ENCODE results near the gene CLCN2.

CLCN2 gene

GRCh38 chr3:184316792-184317191 lies 44.6 kb downstream of the CLCN2 start:
- H3K4me3 ChIP-seq (ENCODE audit: low read depth, low read length) = peak overlapping the region; percentile 98
- TF ChIP-seq CTCF (IDR thresholded peaks at IDR 0.05; ENCODE audit: low read depth, low read length) (no peak), MYC (IDR thresholded peaks at IDR 0.05; ENCODE audit: low read depth, low read length) (no peak), POLR2A (IDR thresholded peaks at IDR 0.05; ENCODE audit: extremely low read depth, insufficient read length) (no peak), MAX (IDR thresholded peaks at IDR 0.05; ENCODE audit: low read depth, low read length) (no peak)
- DNase-seq (ENCODE audit: low read depth) = no peak

- TF ChIP-seq CTCF (IDR thresholded peaks at IDR 0.05; ENCODE audit: low read depth, low read length) = no peak
- no peak for TF ChIP-seq MAX (IDR thresholded peaks at IDR 0.05; ENCODE audit: low read depth, low read length)
- TF ChIP-seq POLR2A (IDR thresholded peaks at IDR 0.05; ENCODE audit: extremely low read depth, insufficient read length) = no peak
- no peak for TF ChIP-seq MYC (IDR thresholded peaks at IDR 0.05; ENCODE audit: low read depth, low read length)
- no peak for DNase-seq (ENCODE audit: low read depth)
- H3K4me3 ChIP-seq (ENCODE audit: low read depth, low read length) = peak overlapping the region; percentile 98
Measured at GRCh38 chr3:184315871-184316661, 45.3 kb downstream of the CLCN2 start.

GRCh38 chr3:184315543-184315867 lies 45.9 kb downstream of the CLCN2 start:
- peak; percentile 48 for DNase-seq (ENCODE audit: low read depth)
- H3K4me3 ChIP-seq (ENCODE audit: low read depth, low read length) = peak overlapping the region; percentile 98
- TF ChIP-seq MAX (IDR thresholded peaks at IDR 0.05; ENCODE audit: low read depth, low read length) (no peak), CTCF (IDR thresholded peaks at IDR 0.05; ENCODE audit: low read depth, low read length) (no peak), POLR2A (IDR thresholded peaks at IDR 0.05; ENCODE audit: extremely low read depth, insufficient read length) (no peak), MYC (IDR thresholded peaks at IDR 0.05; ENCODE audit: low read depth, low read length) (no peak)

- DNase-seq (ENCODE audit: low read depth) = peak; percentile 73
- H3K4me3 ChIP-seq (ENCODE audit: low read depth, low read length) = peak overlapping the region; percentile 98
- no peak for TF ChIP-seq MYC (IDR thresholded peaks at IDR 0.05; ENCODE audit: low read depth, low read length)
- TF ChIP-seq MAX (IDR thresholded peaks at IDR 0.05; ENCODE audit: low read depth, low read length) = 0 out of 2 replicates have a peak, but pooled peaks have one; percentile 16
Measured at GRCh38 chr3:184314700-184315542, 46.5 kb downstream of the CLCN2 start.

- peak; percentile 94 for DNase-seq (ENCODE audit: low read depth)
- TF ChIP-seq POLR2A (IDR thresholded peaks at IDR 0.05; ENCODE audit: extremely low read depth, insufficient read length) = peak; percentile 82
- no peak for TF ChIP-seq CTCF (IDR thresholded peaks at IDR 0.05; ENCODE audit: low read depth, low read length)
- TF ChIP-seq MYC (IDR thresholded peaks at IDR 0.05; ENCODE audit: low read depth, low read length) = peak; percentile 92
- TF ChIP-seq MAX (IDR thresholded peaks at IDR 0.05; ENCODE audit: low read depth, low read length) = peak; percentile 98
- peak within 1 kb of the TSS; percentile 98 for H3K4me3 ChIP-seq (ENCODE audit: low read depth, low read length)
Measured at GRCh38 chr3:184314363-184314699, 47.1 kb downstream of the CLCN2 start, which contains the start of gene EIF4G1. Gene EIF4G1 (plus strand): TSS chr3:184314606. CDS start chr3:184315797, 1,191 bp downstream.

- no peak for TF ChIP-seq MYC (IDR thresholded peaks at IDR 0.05; ENCODE audit: low read depth, low read length)
- H3K4me3 ChIP-seq (ENCODE audit: low read depth, low read length) = no peak overlapping the region
- DNase-seq (ENCODE audit: low read depth) = no peak
Measured at GRCh38 chr3:184311633-184312032, 49.8 kb downstream of the CLCN2 start.

Data from NB4 (cell line).